ENCODE data around the gene CEACAM20.
"Not testable (repeated sequence)": the region's sequence is repeated elsewhere in the genome, so short reads cannot be mapped to it uniquely, and the experiment has no call there.

The CEACAM20 gene

DNA sequence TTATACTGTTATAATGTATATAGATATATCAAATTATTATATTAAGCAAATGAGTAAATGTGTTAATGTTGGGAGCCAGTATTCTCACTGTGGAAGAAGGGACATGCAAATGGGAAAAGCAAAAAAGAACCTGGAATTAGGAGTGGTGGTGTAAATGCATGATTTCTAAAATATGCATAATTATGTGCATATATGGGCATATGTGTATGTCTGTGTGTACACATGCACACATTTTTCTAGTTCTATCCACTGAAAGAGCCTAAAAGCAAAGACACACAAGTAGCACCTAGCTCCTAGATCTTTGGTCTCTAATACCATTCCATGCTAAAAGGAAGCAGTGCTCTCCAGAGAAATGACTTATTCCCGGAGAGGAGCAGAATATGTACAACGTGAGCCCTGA, 38.3 kb upstream of the CEACAM20 start:
- no peak for DNase-seq (ENCODE audit: extremely low spot score)
- CTCF ChIA-PET = no interaction called here
- POLR2A ChIA-PET = no interaction called here
- TF ChIP-seq TARDBP (IDR thresholded peaks at IDR 0.05) (no peak), CTBP1 (IDR thresholded peaks at IDR 0.05; ENCODE audit: borderline replicate concordance) (no peak), ARNT (IDR thresholded peaks at IDR 0.05) (no peak), L3MBTL2 (conservative IDR thresholded peaks at IDR 0.05) (no peak), ZNF384 (IDR thresholded peaks at IDR 0.05) (no peak), FOXA1 (IDR thresholded peaks at IDR 0.05) (no peak), LEF1 (IDR thresholded peaks at IDR 0.05; ENCODE audit: borderline replicate concordance) (no peak), FOXK2 (IDR thresholded peaks at IDR 0.05) (no peak), ELF4 (IDR thresholded peaks at IDR 0.05) (no peak), SP1 (IDR thresholded peaks at IDR 0.05) (no peak), HDGF (IDR thresholded peaks at IDR 0.05; ENCODE audit: borderline replicate concordance) (no peak), BHLHE40 (IDR thresholded peaks at IDR 0.05; ENCODE audit: borderline replicate concordance) (no peak), SUZ12 (IDR thresholded peaks at IDR 0.05) (no peak), FOXM1 (IDR thresholded peaks at IDR 0.05; ENCODE audit: borderline replicate concordance) (no peak), NFRKB (IDR thresholded peaks at IDR 0.05) (no peak)

DNA sequence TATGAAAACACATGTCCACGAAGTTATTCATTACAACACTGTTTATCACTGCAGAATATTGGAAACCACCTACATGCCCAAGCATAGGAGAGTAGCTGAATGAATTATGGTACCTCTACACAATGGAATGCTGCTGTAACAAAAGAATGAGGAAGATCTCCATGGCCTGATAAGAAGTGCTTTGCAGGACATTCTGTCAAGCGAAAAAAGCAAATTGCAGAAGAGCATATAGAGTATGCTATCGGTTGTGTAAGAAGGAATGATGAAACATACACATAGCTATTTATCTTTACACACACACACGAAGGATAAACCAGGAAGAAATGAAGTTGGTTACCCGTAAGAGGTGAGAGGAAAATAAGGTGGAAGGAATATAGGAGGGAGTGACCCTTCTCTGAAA, 37.5 kb upstream of the CEACAM20 start:
- DNase-seq (ENCODE audit: extremely low spot score) = no peak
- POLR2A ChIA-PET = no interaction called here
- TF ChIP-seq L3MBTL2 (conservative IDR thresholded peaks at IDR 0.05) (no peak), FOXK2 (IDR thresholded peaks at IDR 0.05) (no peak), ZNF384 (IDR thresholded peaks at IDR 0.05) (no peak), NFRKB (IDR thresholded peaks at IDR 0.05) (no peak), ELF4 (IDR thresholded peaks at IDR 0.05) (no peak), TARDBP (IDR thresholded peaks at IDR 0.05) (no peak), SP1 (IDR thresholded peaks at IDR 0.05) (no peak), FOXM1 (IDR thresholded peaks at IDR 0.05; ENCODE audit: borderline replicate concordance) (no peak), FOXA1 (IDR thresholded peaks at IDR 0.05) (no peak), BHLHE40 (IDR thresholded peaks at IDR 0.05; ENCODE audit: borderline replicate concordance) (no peak), CTBP1 (IDR thresholded peaks at IDR 0.05; ENCODE audit: borderline replicate concordance) (no peak)
- TF ChIP-seq, protein P1, sequence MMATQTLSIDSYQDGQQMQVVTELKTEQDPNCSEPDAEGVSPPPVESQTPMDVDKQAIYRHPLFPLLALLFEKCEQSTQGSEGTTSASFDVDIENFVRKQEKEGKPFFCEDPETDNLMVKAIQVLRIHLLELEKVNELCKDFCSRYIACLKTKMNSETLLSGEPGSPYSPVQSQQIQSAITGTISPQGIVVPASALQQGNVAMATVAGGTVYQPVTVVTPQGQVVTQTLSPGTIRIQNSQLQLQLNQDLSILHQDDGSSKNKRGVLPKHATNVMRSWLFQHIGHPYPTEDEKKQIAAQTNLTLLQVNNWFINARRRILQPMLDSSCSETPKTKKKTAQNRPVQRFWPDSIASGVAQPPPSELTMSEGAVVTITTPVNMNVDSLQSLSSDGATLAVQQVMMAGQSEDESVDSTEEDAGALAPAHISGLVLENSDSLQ (IDR thresholded peaks at IDR 0.05) = no peak
- CTCF ChIA-PET = no interaction called here

DNA sequence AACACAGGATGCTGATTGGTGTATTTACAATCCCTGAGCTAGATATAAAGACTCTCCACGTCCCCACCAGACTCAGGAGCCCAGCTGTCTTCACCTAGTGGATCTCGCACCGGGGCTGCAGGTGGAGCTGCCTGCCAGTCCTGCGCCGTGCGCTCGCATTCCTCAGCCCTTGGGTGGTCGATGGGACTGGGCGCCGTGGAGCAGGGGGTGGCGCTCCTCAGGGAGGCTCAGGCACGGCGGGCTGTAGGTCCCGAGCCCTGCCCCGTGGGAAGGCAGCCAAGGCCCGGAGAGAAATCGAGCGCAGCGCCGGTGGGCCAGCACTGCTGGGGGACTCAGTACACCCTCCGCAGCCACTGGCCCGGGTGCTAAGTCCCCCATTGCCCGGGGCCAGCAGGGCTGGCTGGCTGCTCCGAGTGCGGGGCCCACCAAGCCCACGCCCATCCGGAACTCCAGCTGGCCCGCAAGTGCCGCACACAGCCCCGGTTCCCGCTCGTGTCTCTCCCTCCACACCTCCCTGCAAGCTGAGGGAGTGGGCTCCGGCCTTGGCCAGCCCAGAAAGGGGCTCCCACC, 33.7 kb upstream of the CEACAM20 start:
- DNase-seq (ENCODE audit: extremely low spot score); POLR2A ChIA-PET; CTCF ChIA-PET: not testable (repeated sequence)

DNA sequence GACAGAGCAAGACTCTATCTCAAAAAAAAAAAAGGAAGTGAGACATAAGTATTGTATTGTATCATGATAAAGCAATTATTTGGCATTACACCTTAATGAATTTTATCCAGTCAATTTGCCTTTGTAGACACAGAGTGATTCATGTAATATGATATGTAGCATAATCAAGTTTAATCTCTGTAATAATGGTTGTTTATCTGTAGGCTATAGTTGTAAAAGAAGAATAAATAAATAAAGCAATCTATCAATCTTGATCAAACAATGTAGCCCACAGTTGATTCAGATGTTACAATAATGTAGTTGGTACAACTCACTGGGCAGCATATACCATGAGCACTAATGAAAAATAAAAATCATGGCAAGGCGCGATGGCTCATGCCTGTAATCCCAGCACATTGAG, 28.5 kb upstream of the CEACAM20 start:
- DNase-seq (ENCODE audit: extremely low spot score) = no peak
- POLR2A ChIA-PET = no interaction called here
- CTCF ChIA-PET = no interaction called here

DNA sequence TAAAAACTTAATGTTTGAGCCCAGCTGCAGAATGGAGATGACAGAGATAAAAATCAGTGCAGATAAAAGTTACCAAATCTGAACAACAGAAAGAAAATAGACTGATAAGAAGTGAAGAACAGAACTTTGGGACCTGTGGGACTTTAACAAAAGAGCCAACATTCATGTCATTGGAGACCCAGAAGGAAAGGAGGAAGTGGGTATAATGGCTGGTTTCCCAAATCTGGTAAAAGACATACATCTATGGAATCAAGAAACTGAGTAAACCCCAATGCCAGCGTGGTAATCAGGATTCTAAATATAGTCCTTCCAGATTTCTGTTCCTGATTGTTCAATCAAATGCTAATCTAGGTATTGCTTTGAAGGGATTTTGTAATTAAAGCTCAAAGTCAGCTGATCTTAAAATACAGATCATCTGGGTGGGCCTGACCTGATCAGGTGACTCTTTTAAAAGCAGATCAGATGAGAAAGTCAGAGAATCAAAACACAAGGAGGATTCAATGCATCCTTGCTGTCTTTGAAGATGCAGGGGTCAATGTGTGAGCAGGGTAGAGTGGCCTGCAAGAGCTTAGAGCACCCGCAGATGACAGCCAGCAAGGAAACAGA, 25.3 kb upstream of the CEACAM20 start:
- POLR2A ChIA-PET = no interaction called here
- TF ChIP-seq ARNT (IDR thresholded peaks at IDR 0.05) = no peak
- TF ChIP-seq FOXK2 (IDR thresholded peaks at IDR 0.05) = no peak
- no peak for TF ChIP-seq ELF4 (IDR thresholded peaks at IDR 0.05)
- no peak for TF ChIP-seq SP1 (IDR thresholded peaks at IDR 0.05)
- TF ChIP-seq LEF1 (IDR thresholded peaks at IDR 0.05; ENCODE audit: borderline replicate concordance) = no peak
- no peak for TF ChIP-seq FOXM1 (IDR thresholded peaks at IDR 0.05; ENCODE audit: borderline replicate concordance)
- DNase-seq (ENCODE audit: extremely low spot score) = no peak
- CTCF ChIA-PET = interaction anchor here (0.8 to 1.1 kb wide), 2 partner anchors 16 to 291 kb away, joined by 3 read pairs; partner anchors contain the start of gene NECTIN2

More for the DNA sequence above, 28.5 kb upstream of the CEACAM20 start:
- no peak for TF ChIP-seq ZNF384 (IDR thresholded peaks at IDR 0.05)
- TF ChIP-seq SP1 (IDR thresholded peaks at IDR 0.05) = no peak
- TF ChIP-seq BHLHE40 (IDR thresholded peaks at IDR 0.05; ENCODE audit: borderline replicate concordance) = no peak
- no peak for TF ChIP-seq ARNT (IDR thresholded peaks at IDR 0.05)
- no peak for TF ChIP-seq CTBP1 (IDR thresholded peaks at IDR 0.05; ENCODE audit: borderline replicate concordance)
- no peak for TF ChIP-seq SUZ12 (IDR thresholded peaks at IDR 0.05)

DNA sequence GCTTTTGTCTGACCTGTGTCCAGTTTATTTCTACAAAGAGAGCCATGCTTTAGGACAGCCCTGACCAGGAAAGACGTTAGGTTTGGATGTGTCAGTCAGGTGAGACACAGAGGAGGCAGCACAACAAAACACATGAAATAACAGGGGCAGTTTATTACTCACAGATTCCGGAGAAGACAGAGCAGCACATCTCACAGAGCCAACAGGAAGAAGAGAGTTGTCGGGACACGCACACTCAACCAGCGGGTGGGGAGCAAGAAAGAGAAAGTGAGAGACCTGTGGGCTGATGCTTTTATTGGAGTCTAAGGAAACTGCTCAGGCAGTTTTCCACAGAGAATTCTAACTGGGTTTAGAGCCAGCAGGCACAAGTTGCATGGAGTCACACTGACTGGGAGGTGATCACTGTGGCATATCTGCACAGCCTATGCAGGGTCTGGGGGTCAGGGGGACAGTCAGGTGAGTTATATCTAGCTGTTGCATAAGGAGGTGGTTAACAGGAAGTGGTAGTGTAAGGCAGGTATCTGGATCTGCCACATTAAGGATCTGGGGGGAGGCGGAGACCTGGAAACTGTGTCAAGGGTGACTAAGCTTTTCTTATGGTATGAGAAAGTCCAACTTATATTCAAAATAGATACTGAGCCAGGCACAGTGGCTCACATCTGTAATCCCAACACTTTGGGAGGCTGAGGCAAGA, 24.1 kb upstream of the CEACAM20 start:
- TF ChIP-seq TARDBP (IDR thresholded peaks at IDR 0.05) = no peak
- no peak for TF ChIP-seq FOXK2 (IDR thresholded peaks at IDR 0.05)
- no peak for TF ChIP-seq CTBP1 (IDR thresholded peaks at IDR 0.05; ENCODE audit: borderline replicate concordance)
- TF ChIP-seq FOXA1 (IDR thresholded peaks at IDR 0.05) = no peak
- TF ChIP-seq BHLHE40 (IDR thresholded peaks at IDR 0.05; ENCODE audit: borderline replicate concordance) = no peak
- TF ChIP-seq LEF1 (IDR thresholded peaks at IDR 0.05; ENCODE audit: borderline replicate concordance) = no peak
- no peak for TF ChIP-seq ELF4 (IDR thresholded peaks at IDR 0.05)
- TF ChIP-seq ZNF384 (IDR thresholded peaks at IDR 0.05) = no peak
- TF ChIP-seq HDGF (IDR thresholded peaks at IDR 0.05; ENCODE audit: borderline replicate concordance) = no peak
- TF ChIP-seq ARNT (IDR thresholded peaks at IDR 0.05) = no peak
- no peak for TF ChIP-seq NFRKB (IDR thresholded peaks at IDR 0.05)
- POLR2A ChIA-PET = no interaction called here
- CTCF ChIA-PET = interaction anchor here (0.8 kb wide), 1 partner anchor 18 kb away, joined by 3 read pairs; no protein-coding TSS in a partner anchor
- DNase-seq (ENCODE audit: extremely low spot score) = no peak

DNA sequence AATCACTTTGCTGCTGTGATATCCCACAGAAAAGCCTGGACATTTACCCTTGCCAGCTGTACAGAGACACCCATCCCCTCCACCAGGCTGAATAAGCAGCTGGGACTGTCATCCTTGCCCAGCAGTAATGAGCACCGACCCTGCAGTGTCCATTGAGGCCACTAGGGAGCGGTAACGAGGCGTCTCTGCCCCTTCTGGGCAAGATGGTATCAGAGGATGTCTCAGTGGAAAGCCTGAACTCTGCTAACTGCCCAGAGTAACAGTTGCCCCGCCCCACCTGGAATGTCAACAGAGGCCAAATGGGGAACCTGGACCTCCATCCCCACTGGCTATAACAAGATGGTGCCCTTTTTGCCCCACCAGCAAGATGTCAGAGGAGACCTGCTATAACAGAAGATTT, 22.8 kb upstream of the CEACAM20 start:
- ChIA-PET POLR2A (no interaction called here), CTCF (interaction anchor here (0.6 to 0.8 kb wide), 3 partner anchors 18 to 30 kb away, joined by 3 to 4 read pairs (median 3); no protein-coding TSS in a partner anchor)
- peak; percentile 71 for DNase-seq (ENCODE audit: extremely low spot score)
- TF ChIP-seq LEF1 (IDR thresholded peaks at IDR 0.05; ENCODE audit: borderline replicate concordance) (no peak), BHLHE40 (IDR thresholded peaks at IDR 0.05; ENCODE audit: borderline replicate concordance) (no peak), FOXK2 (IDR thresholded peaks at IDR 0.05) (no peak), FOXM1 (IDR thresholded peaks at IDR 0.05; ENCODE audit: borderline replicate concordance) (no peak), CTBP1 (IDR thresholded peaks at IDR 0.05; ENCODE audit: borderline replicate concordance) (no peak), SUZ12 (IDR thresholded peaks at IDR 0.05) (no peak), ARNT (IDR thresholded peaks at IDR 0.05) (no peak), FOXA1 (IDR thresholded peaks at IDR 0.05) (no peak), TARDBP (IDR thresholded peaks at IDR 0.05) (no peak), SP1 (IDR thresholded peaks at IDR 0.05) (no peak), HDGF (IDR thresholded peaks at IDR 0.05; ENCODE audit: borderline replicate concordance) (no peak), ZNF384 (IDR thresholded peaks at IDR 0.05) (no peak), L3MBTL2 (conservative IDR thresholded peaks at IDR 0.05) (no peak), ELF4 (IDR thresholded peaks at IDR 0.05) (no peak), NFRKB (IDR thresholded peaks at IDR 0.05) (no peak)
- TF ChIP-seq, protein P1 (IDR thresholded peaks at IDR 0.05) = no peak
